Putamen (tissue), 1 donor: ENCODE results near the gene TRPV2.

Experiments
- DNase-seq: peaks from one replicate; pipeline ENCODE4 v3.0.0-alpha.2; 2016; ENCODE audit warnings: low spot score

The TRPV2 gene

DNA sequence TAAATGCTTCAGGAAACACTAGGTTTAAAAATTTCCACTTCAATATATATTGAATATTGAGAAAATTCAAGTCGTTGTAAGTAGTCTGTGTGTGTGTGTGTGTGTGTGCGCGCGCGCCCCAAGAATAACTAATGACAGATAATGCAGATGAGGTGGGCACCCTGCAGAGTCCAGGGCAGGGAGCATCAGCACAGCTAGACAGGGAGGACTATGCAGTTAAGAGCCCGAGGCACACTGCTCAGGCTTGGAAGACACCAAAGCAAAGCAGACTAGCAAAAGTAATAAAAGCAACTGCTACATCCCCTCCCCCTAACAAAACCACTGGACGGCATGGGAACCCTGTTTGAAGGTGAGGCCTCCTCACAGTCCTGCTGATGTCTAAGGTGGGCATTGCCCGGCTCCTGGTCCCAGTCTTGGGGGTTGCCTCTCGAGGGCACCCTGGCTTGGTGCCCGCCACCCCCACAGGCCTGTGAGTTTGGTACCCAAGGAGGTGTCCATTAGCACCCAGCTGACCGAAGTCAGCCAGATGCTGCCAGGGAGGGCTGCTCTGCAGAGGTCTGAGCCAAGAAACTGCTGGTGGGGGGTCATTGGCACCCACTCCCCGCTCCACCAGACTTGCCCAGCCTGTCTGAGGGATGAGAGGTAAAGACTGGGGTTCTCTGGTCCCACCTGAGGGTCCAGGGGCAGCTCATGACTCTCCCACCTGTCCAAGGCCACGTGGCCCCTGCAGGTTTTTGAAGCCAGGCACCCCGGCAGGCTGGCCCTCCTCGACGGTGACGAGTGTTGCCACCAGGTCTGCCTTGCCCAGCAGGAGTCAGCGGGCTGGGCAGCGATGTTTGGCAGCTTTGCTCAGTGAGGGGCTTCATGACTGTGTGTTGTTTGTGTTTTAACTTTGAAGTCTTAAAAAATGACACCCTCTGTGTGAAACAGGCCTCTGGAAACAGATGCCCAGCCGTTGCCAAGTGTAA lies 58.0 kb downstream of the TRPV2 start:
- DNase-seq: no peak

- DNase-seq: no peak
Observed at GRCh38 chr17:16474012-16474725, 58.8 kb downstream of the TRPV2 start.

DNA sequence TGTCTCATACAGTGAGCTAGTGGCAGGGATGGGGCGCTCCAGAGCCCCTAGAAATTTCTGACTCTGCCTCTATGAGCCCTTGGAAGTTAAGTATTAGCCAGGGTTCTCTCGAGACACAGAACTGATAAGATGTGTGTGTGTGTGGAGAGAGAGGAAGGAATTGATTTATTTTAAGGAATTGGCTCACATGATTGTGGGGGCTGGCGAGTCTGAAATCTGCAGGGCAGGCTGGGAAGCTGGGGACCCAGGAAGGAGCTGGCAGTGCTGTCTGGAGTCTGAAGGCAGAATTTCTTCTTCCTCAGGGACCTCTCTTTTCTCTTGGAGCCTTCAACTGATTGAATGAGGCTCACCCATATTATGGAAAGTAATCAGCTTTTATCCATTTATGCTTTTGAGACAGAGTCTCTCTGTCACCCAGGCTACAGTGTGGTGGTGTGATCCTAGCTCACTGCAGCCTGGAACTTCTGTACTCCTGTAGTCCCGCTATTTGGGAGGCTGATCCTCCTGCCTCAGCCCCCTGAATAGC lies 59.9 kb downstream of the TRPV2 start:
- no peak for DNase-seq

- DNase-seq: no peak
Observed at GRCh38 chr17:16477255-16477654, 61.9 kb downstream of the TRPV2 start.

- DNase-seq: no peak
Observed at GRCh38 chr17:16477666-16478065, 62.3 kb downstream of the TRPV2 start.

GRCh38 chr17:16478649-16479048 lies 63.3 kb downstream of the TRPV2 start:
- no peak for DNase-seq

DNA sequence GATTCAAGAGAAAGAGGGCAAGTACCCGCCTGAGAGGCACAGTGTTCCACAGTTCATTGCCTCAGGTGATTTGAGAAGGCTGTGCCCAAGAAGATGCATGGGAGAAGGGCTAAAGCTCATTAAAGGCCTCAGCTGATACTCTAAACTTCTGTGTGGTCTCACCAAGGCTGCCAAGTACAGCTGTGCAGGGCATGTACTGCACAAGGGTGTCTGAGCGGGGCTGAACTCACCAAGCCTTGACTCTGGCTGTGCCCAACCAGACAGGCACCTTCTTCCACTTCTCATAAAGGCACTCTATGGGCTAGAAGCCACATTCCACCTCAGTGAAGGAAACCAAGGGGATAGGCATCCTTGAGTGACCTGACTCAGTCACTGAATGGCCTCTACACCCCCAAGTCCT lies 63.9 kb downstream of the TRPV2 start:
- no peak for DNase-seq

DNA sequence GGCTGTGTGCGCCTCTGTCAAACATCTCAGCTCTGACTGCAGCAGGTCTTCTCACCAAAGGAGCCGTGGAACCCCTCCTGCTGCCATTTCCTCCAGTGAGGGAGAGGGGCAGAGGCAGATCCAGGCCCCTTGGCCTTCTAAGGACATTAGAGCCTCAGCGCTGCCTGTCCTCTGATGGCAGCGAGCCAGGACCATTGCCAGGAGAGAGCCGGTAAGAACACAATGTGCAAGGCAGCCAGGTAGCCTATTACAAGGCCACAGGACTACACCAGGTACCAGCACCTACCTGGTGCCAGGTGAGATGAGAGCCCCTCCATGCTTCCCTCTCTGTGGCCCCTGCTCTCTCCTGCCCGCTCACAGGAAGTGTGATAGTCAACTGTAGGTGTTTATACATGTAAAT lies 65.6 kb downstream of the TRPV2 start:
- DNase-seq: no peak

- DNase-seq: no peak
Observed at GRCh38 chr17:16482253-16482652, 66.9 kb downstream of the TRPV2 start.

GRCh38 chr17:16483021-16483645 lies 67.8 kb downstream of the TRPV2 start:
- DNase-seq: no peak

DNA sequence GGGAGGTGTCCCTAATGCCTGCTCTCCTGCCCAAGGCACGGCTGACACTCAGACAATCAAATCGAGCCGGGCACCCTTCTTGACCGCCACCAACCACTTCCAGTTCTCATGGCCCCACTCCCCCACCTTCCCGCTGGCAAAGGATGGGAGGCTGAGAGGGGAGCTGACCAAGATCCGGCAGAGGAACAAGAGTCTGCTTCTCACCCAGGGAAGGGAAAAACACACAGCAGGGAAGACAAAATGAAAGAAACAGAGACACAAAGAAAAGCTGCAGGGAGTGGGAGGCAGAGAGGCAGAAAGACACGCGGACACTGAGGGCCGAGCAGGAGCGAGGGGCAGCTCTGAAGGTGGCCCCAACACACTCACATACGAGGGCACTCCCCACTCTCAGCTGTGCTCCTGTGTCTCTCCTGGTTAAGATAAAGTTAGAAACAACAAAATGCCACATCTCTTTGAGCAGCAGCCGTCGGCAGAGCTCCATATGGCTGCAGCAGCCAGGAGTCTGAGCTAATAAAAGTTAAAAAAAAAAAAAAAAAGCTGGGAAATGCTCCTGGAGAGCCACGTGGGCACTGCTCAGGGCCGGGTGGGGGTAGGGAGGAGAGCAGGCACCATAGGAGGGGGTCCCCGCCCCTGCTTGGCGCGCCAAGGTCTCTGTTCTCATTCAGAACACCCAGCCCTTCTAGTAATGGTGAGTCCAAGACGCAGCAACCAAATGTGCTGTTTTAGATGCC lies 69.2 kb downstream of the TRPV2 start:
- DNase-seq: no peak
